H1 (cell line): ENCODE results near the gene PLCL1.

Experiments
- ATF3 ChIP-seq: IDR thresholded peaks from 2 replicates; pipeline ENCODE4 v1.6.1; 2011; ENCODE audit warnings: low read depth, mild to moderate bottlenecking, low read length; ENCODE audit not compliant: insufficient read depth
- CHD2 ChIP-seq: IDR thresholded peaks from 2 replicates; pipeline ENCODE4 v1.6.1; 2012; ENCODE audit warnings: low read length, improper control_type of control experiment
- EP300 ChIP-seq, 2 experiments: IDR thresholded peaks; 1 replicate in 1 of 2; 2 replicates in 1 of 2; pipeline ENCODE4 v1.6.1; 2011 to 2012; ENCODE audit warnings: low read depth in 2 of 2, low read length in 2 of 2, mild to moderate bottlenecking in 2 of 2, borderline replicate concordance in 1 of 2, inconsistent platforms in 1 of 2, moderate library complexity in 1 of 2
- EZH2 ChIP-seq: fragments of 200-600 bp; sonication (generic); IDR thresholded peaks from 2 replicates; pipeline ENCODE4 v1.7.1; 2012; ENCODE audit warnings: low read depth, mild to moderate bottlenecking, moderate library complexity, low read length, inconsistent platforms; ENCODE audit not compliant: severe bottlenecking
- POLR2A ChIP-seq, 2 experiments: IDR thresholded peaks; 1 replicate in 1 of 2; 2 replicates in 1 of 2; pipeline ENCODE4 v1.6.1; 2011; ENCODE audit warnings: low read depth in 2 of 2, low read length in 2 of 2, mild to moderate bottlenecking in 2 of 2; ENCODE audit errors: control extremely low read depth in 1 of 2
- POLR2AphosphoS5 ChIP-seq: IDR thresholded peaks from 2 replicates; pipeline ENCODE4 v1.6.1; 2011; ENCODE audit warnings: low read depth, low read length
- TF ChIP-seq, protein P1 (sequence below), 3 experiments: IDR thresholded peaks; 1 replicate in 2 of 3; 2 replicates in 1 of 3; pipeline versions ENCODE4 v1.5.1 to v1.6.1; 2011; ENCODE audit warnings: low read length in 3 of 3, mild to moderate bottlenecking in 3 of 3, inconsistent platforms in 2 of 3, low read depth in 1 of 3, moderate library complexity in 1 of 3; ENCODE audit not compliant: insufficient read depth in 1 of 3; ENCODE audit errors: control extremely low read depth in 1 of 3

- TF ChIP-seq, protein P1, sequence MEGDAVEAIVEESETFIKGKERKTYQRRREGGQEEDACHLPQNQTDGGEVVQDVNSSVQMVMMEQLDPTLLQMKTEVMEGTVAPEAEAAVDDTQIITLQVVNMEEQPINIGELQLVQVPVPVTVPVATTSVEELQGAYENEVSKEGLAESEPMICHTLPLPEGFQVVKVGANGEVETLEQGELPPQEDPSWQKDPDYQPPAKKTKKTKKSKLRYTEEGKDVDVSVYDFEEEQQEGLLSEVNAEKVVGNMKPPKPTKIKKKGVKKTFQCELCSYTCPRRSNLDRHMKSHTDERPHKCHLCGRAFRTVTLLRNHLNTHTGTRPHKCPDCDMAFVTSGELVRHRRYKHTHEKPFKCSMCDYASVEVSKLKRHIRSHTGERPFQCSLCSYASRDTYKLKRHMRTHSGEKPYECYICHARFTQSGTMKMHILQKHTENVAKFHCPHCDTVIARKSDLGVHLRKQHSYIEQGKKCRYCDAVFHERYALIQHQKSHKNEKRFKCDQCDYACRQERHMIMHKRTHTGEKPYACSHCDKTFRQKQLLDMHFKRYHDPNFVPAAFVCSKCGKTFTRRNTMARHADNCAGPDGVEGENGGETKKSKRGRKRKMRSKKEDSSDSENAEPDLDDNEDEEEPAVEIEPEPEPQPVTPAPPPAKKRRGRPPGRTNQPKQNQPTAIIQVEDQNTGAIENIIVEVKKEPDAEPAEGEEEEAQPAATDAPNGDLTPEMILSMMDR (IDR thresholded peaks at IDR 0.05; ENCODE audit: control extremely low read depth in 1 of 3, insufficient read depth in 1 of 3, low read depth in 1 of 3, low read length in 3 of 3), result no peak
- TF ChIP-seq POLR2A (IDR thresholded peaks at IDR 0.05; ENCODE audit: control extremely low read depth in 1 of 2, low read depth in 2 of 2, low read length in 2 of 2), result no peak
- no peak for TF ChIP-seq EZH2
- no peak for TF ChIP-seq POLR2AphosphoS5
- no peak for TF ChIP-seq ATF3
- no peak for TF ChIP-seq EP300 (IDR thresholded peaks at IDR 0.05; ENCODE audit: borderline replicate concordance in 1 of 2, low read depth in 2 of 2, low read length in 2 of 2)
- no peak for TF ChIP-seq CHD2
Observed at GRCh38 chr2:198006733-198007132, 202.3 kb downstream of the PLCL1 start.
